GM21576 (cell line): ENCODE measurements around the gene ABLIM1.

Source experiments
- ATAC-seq: cut with Tn5 transposase; IDR thresholded peaks from one replicate; pipeline ENCODE4 v1.9.1; 2021; ENCODE audit warnings: mild to moderate bottlenecking, moderate library complexity; ENCODE audit not compliant: unreplicated experiment

The ABLIM1 gene

DNA sequence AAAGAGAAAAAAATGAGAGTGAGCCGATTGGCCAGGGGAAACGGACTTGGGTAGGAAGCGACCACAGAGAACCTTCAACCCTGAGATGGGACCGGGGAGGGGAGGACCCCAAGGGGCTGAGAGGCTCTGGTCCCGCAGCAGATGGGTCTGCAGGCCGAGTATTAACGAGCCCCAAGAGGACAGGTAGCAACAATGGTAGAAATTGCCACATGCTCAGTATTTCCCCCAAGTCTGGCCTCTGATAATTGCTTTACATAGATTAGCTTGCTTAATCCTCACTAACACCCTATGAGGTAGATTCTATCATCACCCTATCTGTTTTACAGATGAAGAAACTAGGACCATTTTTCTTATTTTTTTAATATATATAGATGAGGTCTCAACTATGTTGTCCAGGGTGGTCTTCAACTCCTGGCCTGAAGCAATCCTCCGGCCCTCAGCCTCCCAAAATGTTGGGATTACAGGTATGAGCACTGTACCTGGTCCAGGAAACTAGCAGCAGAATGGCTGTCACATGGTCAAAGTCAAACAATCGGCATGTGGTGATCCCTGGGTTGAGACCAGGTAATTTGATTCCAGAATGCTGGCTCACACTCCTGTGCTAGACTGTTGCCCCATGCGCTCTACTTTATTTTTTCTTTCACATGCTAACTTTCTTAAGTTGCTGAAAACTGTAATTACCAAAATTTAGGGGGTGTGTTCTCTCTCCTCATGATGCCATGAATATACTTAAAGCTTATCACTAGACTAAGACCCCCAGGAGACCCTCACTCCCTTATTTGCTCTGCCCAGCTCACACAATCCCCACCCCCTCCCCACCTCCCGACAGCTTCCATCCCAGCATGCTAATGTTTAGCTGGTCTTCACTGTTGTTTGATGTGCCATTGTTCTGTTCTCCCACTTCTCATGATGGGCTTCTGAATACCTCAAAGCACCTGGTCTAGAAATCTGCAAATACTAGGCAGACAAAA is 185.9 kb downstream of the ABLIM1 start:
- peak; percentile 13 for ATAC-seq

DNA sequence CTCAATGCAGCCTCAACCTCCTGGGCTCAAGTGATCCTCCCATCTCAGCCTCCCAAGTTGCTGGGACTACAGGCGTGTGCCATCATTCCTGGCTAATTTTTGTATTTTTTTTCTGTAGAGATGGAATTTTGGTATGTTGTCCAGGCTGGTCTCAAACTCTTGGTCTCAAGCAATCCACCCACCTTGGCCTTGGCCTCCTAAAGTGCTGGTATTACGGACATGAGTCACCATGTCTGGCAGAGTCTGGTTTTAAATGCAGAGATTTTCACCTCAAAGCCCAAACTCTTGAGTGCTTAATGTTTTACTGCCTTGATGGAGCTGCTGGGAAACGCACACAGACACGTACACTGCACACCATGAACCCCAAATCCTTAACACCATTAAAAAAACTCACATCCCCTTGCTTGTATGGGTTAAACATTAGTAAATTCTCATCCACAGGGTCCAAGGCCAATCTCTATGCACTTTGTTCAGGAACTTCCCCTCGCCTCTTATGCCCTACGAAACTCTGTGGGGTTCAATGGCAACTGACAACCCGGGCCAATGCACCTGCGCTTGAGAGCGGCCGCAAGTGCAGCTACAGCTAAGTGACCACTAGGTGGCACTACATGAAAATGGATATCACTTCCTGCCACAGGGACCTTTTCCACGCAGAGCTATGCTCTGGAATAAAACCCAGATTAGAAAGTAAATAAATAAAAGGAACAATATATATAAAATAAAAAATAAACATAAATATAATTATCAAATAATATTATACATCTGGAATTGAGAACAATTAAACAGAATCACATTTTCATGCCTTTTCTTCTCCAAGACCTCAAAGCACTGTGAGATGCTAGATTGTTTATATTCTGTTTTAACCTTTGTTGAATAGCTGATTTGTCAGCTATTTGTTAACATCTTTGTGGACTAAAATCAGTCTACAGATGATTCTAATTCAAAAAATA is 186.8 kb downstream of the ABLIM1 start:
- ATAC-seq = peak; percentile 89

DNA sequence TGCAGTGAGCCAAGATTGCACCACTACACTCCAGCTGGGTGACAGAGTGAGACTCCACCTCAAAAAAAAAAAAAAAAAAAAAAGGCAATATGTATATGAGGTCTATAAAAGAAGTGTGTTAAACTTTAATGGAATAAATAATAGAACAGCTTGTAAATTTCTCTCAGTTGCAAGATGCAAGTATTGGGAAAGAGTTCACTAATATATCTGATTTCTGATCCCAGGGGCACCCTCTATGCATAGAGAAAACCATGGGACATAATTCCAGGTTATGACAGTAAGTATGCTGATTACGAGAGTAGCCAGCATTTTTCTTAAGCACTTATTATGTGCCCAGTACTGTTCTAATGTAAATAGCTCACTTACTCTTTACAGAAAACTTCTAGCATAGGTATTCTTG is 187.7 kb downstream of the ABLIM1 start:
- no peak for ATAC-seq

- ATAC-seq = no peak
These were observed 199.1 kb downstream of the ABLIM1 start for GRCh38 chr10:114458955-114459354.

GRCh38 chr10:114458216-114458920 is 199.7 kb downstream of the ABLIM1 start:
- no peak for ATAC-seq

GRCh38 chr10:114453576-114453975 is 204.5 kb downstream of the ABLIM1 start:
- no peak for ATAC-seq

DNA sequence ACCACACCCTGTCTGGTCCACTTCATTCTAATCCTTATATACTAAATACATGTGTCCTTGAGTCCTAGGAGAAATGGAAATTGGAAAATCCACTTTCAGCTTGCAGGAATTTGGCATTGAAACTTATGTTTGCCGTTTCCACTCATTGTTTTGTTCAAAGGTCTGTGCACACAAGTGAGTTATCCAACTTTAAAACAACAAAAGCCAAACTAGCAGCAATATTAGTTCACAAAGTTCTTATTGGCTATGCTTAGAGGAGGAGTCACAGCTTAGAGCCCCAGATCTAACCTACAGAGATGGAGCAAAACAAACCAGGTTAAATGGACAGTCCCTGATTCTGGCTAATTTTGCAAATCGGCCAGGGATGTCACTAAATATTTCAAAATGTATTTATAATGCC is 209.2 kb downstream of the ABLIM1 start:
- no peak for ATAC-seq

DNA sequence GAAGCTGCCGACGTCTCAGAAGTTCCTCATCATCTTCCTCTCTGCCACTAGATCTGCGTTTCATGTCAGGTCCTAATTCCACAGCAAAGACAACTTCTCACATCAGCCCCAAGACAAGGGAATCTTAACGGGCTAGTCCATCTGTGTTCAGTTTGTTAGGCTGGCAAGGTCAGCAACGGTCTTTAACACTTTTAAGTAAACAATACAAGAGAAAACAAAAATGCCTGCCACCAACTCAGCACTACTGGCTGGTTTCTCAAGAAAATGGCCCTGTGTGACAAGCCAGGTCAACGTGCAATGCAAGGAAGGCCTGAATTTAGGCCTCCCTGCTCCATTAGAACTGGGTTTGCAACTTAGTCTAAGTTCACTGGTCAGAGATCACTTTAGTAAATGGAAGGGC is 212.7 kb downstream of the ABLIM1 start:
- no peak for ATAC-seq

- ATAC-seq = no peak
These were observed 213.3 kb downstream of the ABLIM1 start for GRCh38 chr10:114444819-114445218.

GRCh38 chr10:114442091-114442630 is 215.9 kb downstream of the ABLIM1 start:
- ATAC-seq = no peak

DNA sequence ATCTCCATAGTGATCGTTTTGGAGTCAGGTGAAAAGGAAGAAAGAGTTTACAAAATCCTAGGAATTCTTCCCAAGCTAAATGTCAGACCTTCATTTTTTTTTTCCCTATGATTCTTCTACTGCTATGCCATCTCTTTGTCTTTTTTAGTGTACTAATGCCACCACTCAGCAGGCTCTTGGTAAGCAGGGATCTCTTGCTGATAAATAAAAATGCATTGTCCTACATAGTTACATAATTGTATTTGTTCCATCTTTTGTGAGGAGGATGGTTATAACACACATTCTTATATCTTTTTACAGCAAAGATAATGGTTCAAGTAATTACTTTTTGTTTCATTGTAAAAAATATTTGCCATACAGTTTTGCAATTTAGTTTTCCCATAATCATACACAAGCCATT is 217.0 kb downstream of the ABLIM1 start:
- no peak for ATAC-seq

DNA sequence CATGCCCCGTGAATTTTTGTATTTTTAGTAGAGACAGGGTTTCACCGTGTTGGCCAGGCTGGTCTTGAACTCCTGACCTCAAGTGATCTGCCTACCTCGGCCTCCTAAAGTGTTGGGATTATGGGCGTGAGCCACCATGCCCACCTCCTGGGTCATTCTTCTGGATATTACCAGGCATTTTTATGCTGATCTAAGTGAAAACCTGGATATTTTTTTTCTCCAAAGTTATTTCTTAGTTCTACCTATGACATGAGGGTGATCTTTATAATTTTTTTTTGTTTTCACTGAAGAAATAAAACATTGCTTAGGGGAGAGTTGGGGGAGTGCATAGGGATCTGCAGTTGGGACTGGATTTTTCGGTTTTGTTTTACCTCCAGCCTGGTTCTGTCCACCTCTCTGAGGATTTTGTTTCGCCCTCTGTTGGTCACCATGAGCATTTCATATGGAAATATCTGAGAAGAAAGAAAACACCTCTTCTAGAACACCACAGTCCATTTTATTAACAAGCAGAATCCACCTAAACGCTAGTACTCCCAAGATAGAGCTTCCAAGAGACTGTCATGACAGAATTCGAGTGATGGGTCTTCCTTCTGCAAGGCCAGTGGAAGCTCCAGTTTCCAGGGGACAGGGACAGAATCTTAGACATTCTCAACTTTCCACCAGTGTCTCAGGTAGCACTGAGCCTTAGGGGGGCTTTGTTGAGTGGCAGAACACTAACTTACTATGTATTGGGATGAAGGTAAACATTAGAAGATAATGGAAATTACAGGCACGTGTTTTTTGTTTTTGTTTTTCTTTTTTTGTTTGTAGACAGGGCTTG is 220.4 kb downstream of the ABLIM1 start:
- ATAC-seq = no peak

DNA sequence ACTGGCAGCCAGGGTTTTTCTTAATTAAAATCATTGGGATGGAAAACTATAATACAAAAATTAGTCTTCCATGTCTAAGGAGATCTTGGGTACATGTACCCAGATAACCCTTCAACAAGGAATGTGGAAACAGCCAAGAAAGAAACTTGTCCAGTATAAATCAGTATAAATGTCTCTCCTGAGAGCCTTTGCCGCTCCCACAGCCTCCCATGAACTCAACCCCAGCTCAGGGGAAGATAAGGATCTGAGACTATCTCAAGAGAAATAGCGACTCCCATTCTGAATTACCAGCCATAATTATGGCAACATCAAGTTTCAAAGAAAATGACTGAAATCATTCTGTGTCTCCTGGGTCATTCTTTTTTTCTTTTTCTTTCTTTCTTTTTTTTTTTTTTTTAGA is 221.1 kb downstream of the ABLIM1 start:
- ATAC-seq = no peak

GRCh38 chr10:114432566-114433093 is 225.4 kb downstream of the ABLIM1 start:
- no peak for ATAC-seq

- ATAC-seq = no peak
These were observed 226.5 kb downstream of the ABLIM1 start for GRCh38 chr10:114431414-114432135.

DNA sequence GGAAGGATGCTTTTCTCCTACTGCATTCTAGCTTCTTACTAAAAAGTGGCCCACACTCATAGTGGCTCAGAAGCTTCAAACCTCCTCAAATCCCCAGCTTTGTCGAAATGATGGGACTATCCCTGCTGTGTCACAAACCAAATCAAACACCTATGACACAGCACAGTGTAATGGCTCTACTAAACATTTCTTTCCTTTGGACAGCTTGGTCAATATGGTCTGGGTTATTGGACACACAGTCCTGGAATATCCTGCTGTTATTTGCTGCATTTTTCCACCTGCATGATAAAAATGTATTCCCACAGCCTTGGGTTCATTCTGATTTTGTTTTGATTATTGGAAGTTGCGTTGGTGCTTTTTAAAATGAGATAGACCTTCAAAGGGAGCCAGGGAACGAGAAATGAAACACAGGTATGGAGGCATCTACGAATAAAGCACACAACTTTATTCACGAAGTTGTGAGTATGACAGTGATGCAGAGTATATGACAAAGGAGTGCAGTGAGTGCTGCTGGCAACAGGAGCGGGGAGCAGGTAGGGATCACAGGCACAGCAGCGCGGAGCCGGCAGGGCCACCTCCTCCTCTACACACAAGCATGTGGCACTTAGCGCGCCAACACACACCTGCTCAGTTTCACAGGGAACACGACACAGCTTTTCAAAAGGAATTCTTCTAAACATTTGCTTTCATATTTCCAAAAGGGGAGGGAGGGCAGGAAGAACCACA is 227.2 kb downstream of the ABLIM1 start:
- no peak for ATAC-seq

DNA sequence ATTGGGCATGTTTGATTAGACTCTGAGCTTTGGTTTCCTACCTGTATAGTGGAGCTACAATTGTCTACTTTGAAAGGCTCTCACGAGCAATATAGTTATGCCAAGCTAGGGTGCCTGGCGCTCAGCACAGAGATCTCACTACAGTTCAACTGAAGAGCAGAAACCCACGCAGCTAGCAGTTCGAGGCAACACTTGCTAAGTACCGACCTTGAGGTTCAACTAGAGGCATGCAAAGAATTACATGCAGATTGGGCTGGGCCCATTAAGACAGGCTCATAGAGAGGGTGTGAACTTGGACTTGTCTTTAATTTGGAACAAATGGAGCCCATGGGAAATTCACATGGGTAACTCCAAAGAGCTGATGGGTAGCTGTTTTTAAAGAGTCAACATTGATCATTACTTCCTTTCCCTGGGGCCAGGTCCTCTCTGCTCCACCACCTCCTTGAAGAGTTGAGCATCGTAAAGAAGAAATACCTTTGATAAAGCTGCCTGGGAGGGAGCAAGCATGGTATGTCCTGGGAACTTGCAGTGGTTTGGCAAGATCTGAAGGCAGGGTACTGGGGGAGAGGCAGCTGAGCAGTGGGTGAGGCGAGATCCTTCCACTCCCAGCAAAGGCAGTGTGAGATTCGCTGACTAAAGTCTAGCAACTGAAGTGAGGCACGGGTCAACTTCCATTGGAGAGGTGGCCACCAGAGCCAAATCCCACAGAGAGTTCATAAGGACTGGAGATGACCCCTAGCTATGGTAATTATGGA is 228.3 kb downstream of the ABLIM1 start:
- ATAC-seq = no peak
